ENCODE results near the gene PEX19. TPM values are rescaled to one million over a fixed set of nuclear protein-coding genes. Genes with fewer than 3 reads are reported as not detected.
"Not testable (repeated sequence)": the region's sequence is repeated elsewhere in the genome, so short reads cannot be mapped to it uniquely, and the experiment has no call there.

Gene PEX19
- total and polyA plus RNA-seq, 2 experiments from 2014 or later = 82.5 to 172 TPM

GRCh38 chr1:160291248-160292220 lies 6.6 kb upstream of the PEX19 start:
- Histone ChIP-seq H3K4me3 (no peak overlapping the region), H3K9me3 (ENCODE audit: low read depth) (no peaks in the 10 kb centered on the region), H3K4me1 (ENCODE audit: low read depth) (no peaks in the 10 kb centered on the region), H3K36me3 (peaks cover 66% of the 10 kb centered on the region), H3K27ac (peak overlapping the region; percentile 70), H3K27me3 (no peaks in the 10 kb centered on the region)
- peak; percentile 79 for TF ChIP-seq CTCF (IDR thresholded peaks at IDR 0.05; ENCODE audit: low read depth, low read length)
- peak; percentile 75 to 80 for DNase-seq (ENCODE audit: low read depth in 1 of 2, low spot score in 1 of 2)

- peaks cover 28% of the 10 kb centered on the region for H3K36me3 ChIP-seq
- DNase-seq (ENCODE audit: low read depth in 1 of 2, low spot score in 1 of 2); H3K9me3 ChIP-seq (ENCODE audit: low read depth); H3K4me1 ChIP-seq (ENCODE audit: low read depth); H3K27me3 ChIP-seq; H3K27ac ChIP-seq; H3K4me3 ChIP-seq: not testable (repeated sequence)
Observed at GRCh38 chr1:160287769-160288168, 2.8 kb upstream of the PEX19 start.

- Histone ChIP-seq H3K36me3 (peaks cover 23% of the 10 kb centered on the region), H3K27me3 (no peaks in the 10 kb centered on the region), H3K4me3 (peak overlapping the region; percentile 89), H3K27ac (no peak overlapping the region), H3K4me1 (ENCODE audit: low read depth) (no peaks in the 10 kb centered on the region), H3K9me3 (ENCODE audit: low read depth) (no peaks in the 10 kb centered on the region)
- no peak for DNase-seq (ENCODE audit: low read depth in 1 of 2, low spot score in 1 of 2)
- no peak for TF ChIP-seq CTCF (IDR thresholded peaks at IDR 0.05; ENCODE audit: low read depth, low read length)
Observed at GRCh38 chr1:160285506-160285905, 573 bp upstream of the PEX19 start.

- peak overlapping the region; percentile 89 for H3K4me3 ChIP-seq
- peak; percentile 62 to 87 for DNase-seq (ENCODE audit: low read depth in 1 of 2, low spot score in 1 of 2)
- H3K27ac ChIP-seq = peak overlapping the region; percentile 90
- peaks cover 23% of the 10 kb centered on the region for H3K36me3 ChIP-seq
- TF ChIP-seq CTCF (IDR thresholded peaks at IDR 0.05; ENCODE audit: low read depth, low read length) = no peak
- H3K9me3 ChIP-seq (ENCODE audit: low read depth) = no peaks in the 10 kb centered on the region
- no peaks in the 10 kb centered on the region for H3K4me1 ChIP-seq (ENCODE audit: low read depth)
- H3K27me3 ChIP-seq = no peaks in the 10 kb centered on the region
Observed at GRCh38 chr1:160284220-160284781, 632 bp downstream of the PEX19 start.

- Histone ChIP-seq H3K36me3 (peaks cover 36% of the 10 kb centered on the region), H3K9me3 (ENCODE audit: low read depth) (no peaks in the 10 kb centered on the region), H3K4me3 (no peak overlapping the region), H3K4me1 (ENCODE audit: low read depth) (no peaks in the 10 kb centered on the region), H3K27me3 (no peaks in the 10 kb centered on the region), H3K27ac (no peak overlapping the region)
- no peak for TF ChIP-seq CTCF (IDR thresholded peaks at IDR 0.05; ENCODE audit: low read depth, low read length)
- no peak for DNase-seq (ENCODE audit: low read depth in 1 of 2, low spot score in 1 of 2)
Observed at GRCh38 chr1:160282807-160283206, 2.1 kb downstream of the PEX19 start.

GRCh38 chr1:160277987-160278386 lies 6.9 kb downstream of the PEX19 start:
- no peak overlapping the region for H3K27ac ChIP-seq
- no peak for TF ChIP-seq CTCF (IDR thresholded peaks at IDR 0.05; ENCODE audit: low read depth, low read length)
- H3K9me3 ChIP-seq (ENCODE audit: low read depth) = no peaks in the 10 kb centered on the region
- peaks cover 39% of the 10 kb centered on the region for H3K36me3 ChIP-seq
- H3K27me3 ChIP-seq = no peaks in the 10 kb centered on the region
- H3K4me1 ChIP-seq (ENCODE audit: low read depth) = no peaks in the 10 kb centered on the region
- DNase-seq (ENCODE audit: low read depth in 1 of 2, low spot score in 1 of 2) = no peak
- no peak overlapping the region for H3K4me3 ChIP-seq
